ENCODE data around the gene PRDM7.

Gene PRDM7

GRCh38 chr16:90027611-90028010, 49.5 kb downstream of the PRDM7 start:
- Histone ChIP-seq H3K36me3 (ENCODE audit: control insufficient read depth, insufficient read depth, low read length) (peaks cover 4% of the 10 kb centered on the region), H3K4me1 (ENCODE audit: control insufficient read depth, insufficient read depth, low read length, poor library complexity, severe bottlenecking) (peaks cover 4% of the 10 kb centered on the region), H3K27ac (ENCODE audit: insufficient read depth, low read length, poor library complexity, severe bottlenecking) (no peak overlapping the region), H3K27me3 (replicated peaks; ENCODE audit: control insufficient read depth, insufficient read depth, low read length, poor library complexity, severe bottlenecking) (no peaks in the 10 kb centered on the region), H3K4me3 (ENCODE audit: insufficient read depth, low read depth, low read length, poor library complexity, severe bottlenecking) (no peak overlapping the region), H3K9me3 (ENCODE audit: control insufficient read depth, low read length) (no peaks in the 10 kb centered on the region)
- no peak for DNase-seq

GRCh38 chr16:90026135-90026534, 51.0 kb downstream of the PRDM7 start:
- Histone ChIP-seq H3K36me3 (ENCODE audit: control insufficient read depth, insufficient read depth, low read length) (peaks cover 1% of the 10 kb centered on the region), H3K27ac (ENCODE audit: insufficient read depth, low read length, poor library complexity, severe bottlenecking) (no peak overlapping the region), H3K27me3 (replicated peaks; ENCODE audit: control insufficient read depth, insufficient read depth, low read length, poor library complexity, severe bottlenecking) (no peaks in the 10 kb centered on the region), H3K4me1 (ENCODE audit: control insufficient read depth, insufficient read depth, low read length, poor library complexity, severe bottlenecking) (peaks cover 12% of the 10 kb centered on the region), H3K9me3 (ENCODE audit: control insufficient read depth, low read length) (no peaks in the 10 kb centered on the region), H3K4me3 (ENCODE audit: insufficient read depth, low read depth, low read length, poor library complexity, severe bottlenecking) (no peak overlapping the region)
- no peak for DNase-seq

GRCh38 chr16:90023078-90023447, 54.1 kb downstream of the PRDM7 start:
- no peak for DNase-seq
- Histone ChIP-seq H3K27me3 (replicated peaks; ENCODE audit: control insufficient read depth, insufficient read depth, low read length, poor library complexity, severe bottlenecking) (no peaks in the 10 kb centered on the region), H3K27ac (ENCODE audit: insufficient read depth, low read length, poor library complexity, severe bottlenecking) (no peak overlapping the region), H3K4me3 (ENCODE audit: insufficient read depth, low read depth, low read length, poor library complexity, severe bottlenecking) (peak overlapping the region; percentile 56), H3K9me3 (ENCODE audit: control insufficient read depth, low read length) (no peaks in the 10 kb centered on the region), H3K4me1 (ENCODE audit: control insufficient read depth, insufficient read depth, low read length, poor library complexity, severe bottlenecking) (peaks cover 18% of the 10 kb centered on the region), H3K36me3 (ENCODE audit: control insufficient read depth, insufficient read depth, low read length) (no peaks in the 10 kb centered on the region)

DNA sequence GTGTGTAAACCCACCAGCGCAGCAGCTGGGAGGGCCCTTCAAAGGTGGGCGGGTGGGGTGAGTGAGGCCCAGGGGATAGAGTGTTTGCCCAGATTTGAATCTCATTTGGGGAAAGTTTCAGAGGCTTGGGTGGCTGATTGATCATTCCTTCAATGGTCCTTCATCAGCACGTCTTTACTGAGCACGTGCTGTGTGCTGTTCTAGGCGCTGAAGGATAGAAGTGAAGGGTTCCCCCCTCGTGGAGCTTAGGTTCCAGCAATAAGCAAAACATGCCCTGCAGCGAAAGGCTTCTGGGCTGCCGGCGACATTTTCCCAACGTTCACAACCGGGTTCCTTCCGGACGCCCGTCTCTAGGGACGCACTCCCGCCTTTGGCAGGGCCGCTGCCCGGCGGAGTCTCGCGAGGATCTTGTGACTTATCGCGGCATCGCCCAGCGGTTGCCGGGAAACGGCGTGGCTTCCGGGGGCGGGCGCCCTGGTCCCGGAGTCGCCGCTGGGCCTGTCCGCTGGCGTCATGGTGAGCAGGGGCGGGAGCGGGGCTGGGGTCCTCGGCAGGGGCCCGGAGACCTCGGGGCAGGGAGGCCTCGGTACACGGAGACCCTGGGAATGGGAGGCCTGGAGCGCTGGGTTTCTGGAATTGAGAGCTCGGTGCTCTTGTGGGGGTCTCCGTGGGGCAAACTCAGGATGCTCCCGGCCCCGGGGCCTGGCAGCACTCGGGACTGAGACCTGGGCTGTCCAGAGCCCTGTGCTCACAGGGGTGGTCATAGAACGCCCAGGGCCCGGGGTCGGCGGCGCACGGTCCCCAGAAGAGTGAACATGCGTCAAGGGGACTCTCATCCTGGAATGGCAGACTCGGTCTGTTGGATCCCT, 54.7 kb downstream of the PRDM7 start:
- Histone ChIP-seq H3K9me3 (ENCODE audit: control insufficient read depth, low read length) (no peaks in the 10 kb centered on the region), H3K4me1 (ENCODE audit: control insufficient read depth, insufficient read depth, low read length, poor library complexity, severe bottlenecking) (peaks cover 18% of the 10 kb centered on the region), H3K4me3 (ENCODE audit: insufficient read depth, low read depth, low read length, poor library complexity, severe bottlenecking) (peak overlapping the region; percentile 56), H3K36me3 (ENCODE audit: control insufficient read depth, insufficient read depth, low read length) (no peaks in the 10 kb centered on the region), H3K27ac (ENCODE audit: insufficient read depth, low read length, poor library complexity, severe bottlenecking) (peak overlapping the region; percentile 51), H3K27me3 (replicated peaks; ENCODE audit: control insufficient read depth, insufficient read depth, low read length, poor library complexity, severe bottlenecking) (no peaks in the 10 kb centered on the region)
- peak; percentile 44 to 69 (median 49) for DNase-seq

DNA sequence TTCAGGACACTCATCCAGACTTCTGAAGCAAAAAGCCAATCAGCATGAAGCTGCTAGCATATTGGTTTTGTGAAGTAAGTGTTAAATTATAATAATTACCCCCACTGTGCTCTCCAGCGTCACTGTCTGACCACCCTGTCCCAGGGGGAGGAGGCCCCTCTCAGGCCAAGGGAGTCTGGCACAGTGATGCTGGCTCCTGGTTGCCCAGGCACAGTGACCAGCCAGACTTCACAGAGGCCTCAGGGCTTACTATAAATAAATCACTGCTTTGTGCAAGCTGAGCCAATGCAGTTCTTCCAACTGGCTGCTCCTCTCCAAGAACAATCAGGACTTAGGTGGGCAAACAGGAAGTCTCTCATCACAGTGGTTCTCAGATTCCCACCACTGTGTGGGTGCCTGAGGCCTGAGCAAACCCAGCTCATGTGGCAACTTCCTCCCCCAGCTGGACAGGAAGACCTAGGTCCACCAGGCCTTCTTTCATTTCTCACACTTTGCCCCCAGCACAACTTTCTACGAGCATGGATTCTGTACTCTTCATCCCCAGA, 56.2 kb downstream of the PRDM7 start:
- Histone ChIP-seq H3K27ac (ENCODE audit: insufficient read depth, low read length, poor library complexity, severe bottlenecking) (no peak overlapping the region), H3K4me1 (ENCODE audit: control insufficient read depth, insufficient read depth, low read length, poor library complexity, severe bottlenecking) (peaks cover 18% of the 10 kb centered on the region), H3K9me3 (ENCODE audit: control insufficient read depth, low read length) (no peaks in the 10 kb centered on the region), H3K36me3 (ENCODE audit: control insufficient read depth, insufficient read depth, low read length) (no peaks in the 10 kb centered on the region), H3K4me3 (ENCODE audit: insufficient read depth, low read depth, low read length, poor library complexity, severe bottlenecking) (no peak overlapping the region), H3K27me3 (replicated peaks; ENCODE audit: control insufficient read depth, insufficient read depth, low read length, poor library complexity, severe bottlenecking) (no peaks in the 10 kb centered on the region)
- DNase-seq, result no peak

- H3K36me3 ChIP-seq (ENCODE audit: control insufficient read depth, insufficient read depth, low read length), result no peaks in the 10 kb centered on the region
- peak overlapping the region; percentile 55 for H3K4me3 ChIP-seq (ENCODE audit: insufficient read depth, low read depth, low read length, poor library complexity, severe bottlenecking)
- no peaks in the 10 kb centered on the region for H3K27me3 ChIP-seq (replicated peaks; ENCODE audit: control insufficient read depth, insufficient read depth, low read length, poor library complexity, severe bottlenecking)
- DNase-seq, result no peak
- no peak overlapping the region for H3K27ac ChIP-seq (ENCODE audit: insufficient read depth, low read length, poor library complexity, severe bottlenecking)
- peaks cover 18% of the 10 kb centered on the region for H3K4me1 ChIP-seq (ENCODE audit: control insufficient read depth, insufficient read depth, low read length, poor library complexity, severe bottlenecking)
- no peaks in the 10 kb centered on the region for H3K9me3 ChIP-seq (ENCODE audit: control insufficient read depth, low read length)
Measured at GRCh38 chr16:90020260-90020837, 56.8 kb downstream of the PRDM7 start.

DNA sequence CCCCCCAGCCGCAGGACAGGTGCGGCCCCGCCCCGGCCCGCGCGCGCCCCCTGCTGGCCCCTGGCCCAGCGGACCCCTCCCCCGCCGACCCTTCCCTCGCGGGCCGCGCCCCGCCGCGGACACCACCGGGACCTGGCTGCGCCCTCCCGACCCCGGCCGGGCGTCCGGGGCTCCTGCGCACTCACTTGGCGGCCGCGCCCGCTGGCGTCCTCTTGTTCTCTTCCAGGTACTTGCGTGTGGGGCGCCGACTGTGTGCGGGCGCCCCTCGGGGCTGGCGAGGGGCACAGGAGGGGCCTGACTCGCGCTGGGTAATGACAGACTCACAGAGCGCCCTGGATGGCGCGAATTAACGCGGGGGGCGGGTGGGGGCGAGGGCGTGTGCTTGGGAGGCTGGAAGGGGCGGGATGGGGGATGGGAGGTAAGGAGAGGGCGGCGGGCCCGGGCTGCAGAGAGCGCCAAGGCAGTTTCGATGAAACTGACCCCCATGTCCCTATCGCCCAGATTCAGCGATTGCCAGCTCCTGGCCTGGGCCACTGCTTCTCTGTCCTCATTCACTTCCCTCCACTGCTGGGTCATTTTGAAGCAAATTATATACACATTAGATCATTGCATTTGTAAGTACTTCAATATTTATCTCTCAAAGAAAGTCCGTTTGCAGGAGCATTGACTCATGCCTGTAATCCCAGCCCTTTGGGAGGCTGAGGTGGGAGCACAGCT, 57.4 kb downstream of the PRDM7 start:
- DNase-seq, result peak in 2 of 3 donors; percentile 14 to 30
- Histone ChIP-seq H3K4me1 (ENCODE audit: control insufficient read depth, insufficient read depth, low read length, poor library complexity, severe bottlenecking) (peaks cover 18% of the 10 kb centered on the region), H3K9me3 (ENCODE audit: control insufficient read depth, low read length) (no peaks in the 10 kb centered on the region), H3K27ac (ENCODE audit: insufficient read depth, low read length, poor library complexity, severe bottlenecking) (no peak overlapping the region), H3K36me3 (ENCODE audit: control insufficient read depth, insufficient read depth, low read length) (no peaks in the 10 kb centered on the region), H3K4me3 (ENCODE audit: insufficient read depth, low read depth, low read length, poor library complexity, severe bottlenecking) (peak overlapping the region; percentile 55), H3K27me3 (replicated peaks; ENCODE audit: control insufficient read depth, insufficient read depth, low read length, poor library complexity, severe bottlenecking) (no peaks in the 10 kb centered on the region)

DNA sequence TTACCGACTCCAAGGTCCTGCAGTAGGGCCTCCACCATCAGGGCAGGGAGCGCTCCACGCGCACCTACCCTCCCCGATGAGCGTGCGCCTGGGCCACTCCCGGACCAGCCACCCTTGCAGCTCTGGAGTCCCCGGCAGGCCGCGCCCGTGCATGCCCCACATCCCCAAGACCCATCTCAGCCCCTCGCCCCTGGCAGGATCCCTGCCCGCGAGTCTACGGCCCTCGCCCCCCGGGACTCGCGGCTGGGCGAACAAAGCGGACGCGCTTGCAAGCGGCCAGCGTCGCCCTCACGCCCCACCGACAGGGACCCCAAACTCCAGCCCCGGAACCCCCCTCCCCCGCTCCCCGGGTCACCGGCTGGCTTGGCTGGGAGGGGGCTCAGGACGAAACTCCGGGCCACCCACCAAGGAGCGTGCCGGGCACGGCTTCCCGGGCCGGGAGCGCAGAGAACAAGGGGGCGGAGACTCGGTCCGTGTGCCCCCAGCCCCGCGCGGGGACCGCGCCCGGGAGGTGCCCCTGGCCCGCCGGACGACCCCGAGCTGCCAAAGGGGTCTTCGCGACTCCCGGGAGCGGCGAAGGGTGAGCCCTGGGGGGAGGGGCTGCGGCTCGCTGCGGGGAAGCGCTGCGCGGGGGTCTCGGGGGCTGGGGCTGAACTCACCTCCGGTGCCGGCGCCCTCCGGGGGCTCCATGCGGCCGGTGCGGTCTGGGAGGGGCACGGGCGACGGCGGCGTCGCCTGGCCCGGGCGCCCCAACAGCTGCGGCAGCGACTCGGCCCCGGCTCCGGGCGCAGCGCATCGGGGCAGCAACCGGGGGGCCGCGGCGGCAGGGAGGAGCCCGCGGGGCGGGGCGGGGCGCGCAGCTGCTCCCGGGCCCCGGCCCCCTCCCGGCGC, 58.2 kb downstream of the PRDM7 start, which contains the start of gene DBNDD1:
TSS of gene DBNDD1 (minus strand) at position 805 of the 891 bp plus-strand sequence. CDS start at position 690, 115 bp downstream.
- Histone ChIP-seq H3K4me3 (ENCODE audit: insufficient read depth, low read depth, low read length, poor library complexity, severe bottlenecking) (peak within 1 kb of the TSS; percentile 60), H3K27ac (ENCODE audit: insufficient read depth, low read length, poor library complexity, severe bottlenecking) (no peak within 1 kb of the TSS), H3K4me1 (ENCODE audit: control insufficient read depth, insufficient read depth, low read length, poor library complexity, severe bottlenecking) (peaks cover 18% of the 10 kb centered on the region), H3K27me3 (replicated peaks; ENCODE audit: control insufficient read depth, insufficient read depth, low read length, poor library complexity, severe bottlenecking) (no peaks in the 10 kb centered on the region), H3K36me3 (ENCODE audit: control insufficient read depth, insufficient read depth, low read length) (no peaks in the 10 kb centered on the region), H3K9me3 (ENCODE audit: control insufficient read depth, low read length) (no peaks in the 10 kb centered on the region)
- DNase-seq, result no peak

GRCh38 chr16:90018297-90018651, 58.9 kb downstream of the PRDM7 start:
- Histone ChIP-seq H3K27ac (ENCODE audit: insufficient read depth, low read length, poor library complexity, severe bottlenecking) (no peak overlapping the region), H3K27me3 (replicated peaks; ENCODE audit: control insufficient read depth, insufficient read depth, low read length, poor library complexity, severe bottlenecking) (no peaks in the 10 kb centered on the region), H3K4me3 (ENCODE audit: insufficient read depth, low read depth, low read length, poor library complexity, severe bottlenecking) (peak overlapping the region; percentile 60), H3K4me1 (ENCODE audit: control insufficient read depth, insufficient read depth, low read length, poor library complexity, severe bottlenecking) (peaks cover 18% of the 10 kb centered on the region), H3K36me3 (ENCODE audit: control insufficient read depth, insufficient read depth, low read length) (no peaks in the 10 kb centered on the region), H3K9me3 (ENCODE audit: control insufficient read depth, low read length) (no peaks in the 10 kb centered on the region)
- no peak for DNase-seq
